HL-60/S4 (cell line): ENCODE data around the gene HSD3B2.
"Not testable (repeated sequence)": the region's sequence is repeated elsewhere in the genome, so short reads cannot be mapped to it uniquely, and the experiment has no call there.

Source experiments
- in situ Hi-C: fragments of 300-500 bp; cut with MboI; formaldehyde crosslinking; loops from 2 replicates; pipeline ENCODE4 v1.14.3; 2022; ENCODE audit warnings: low sequenced_read_pairs

HSD3B2 gene

DNA sequence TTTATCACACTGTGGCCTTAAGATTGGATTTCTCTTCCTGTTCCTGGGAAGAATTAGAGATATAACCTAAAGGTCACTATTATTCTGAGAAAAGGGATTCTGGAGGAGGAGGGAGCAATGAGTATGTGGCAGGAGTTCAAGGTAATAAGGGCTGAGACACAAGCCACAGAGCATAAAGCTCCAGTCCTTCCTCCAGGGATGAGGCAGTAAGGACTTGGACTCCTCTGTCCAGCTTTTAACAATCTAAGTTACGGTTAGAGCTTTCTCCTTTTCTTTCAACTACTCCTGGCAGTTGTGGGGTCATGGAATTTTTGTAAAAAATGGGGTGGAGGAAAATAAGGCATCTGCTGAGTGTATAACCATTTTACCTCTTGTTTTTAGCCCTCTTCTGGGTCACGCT lies at the start of gene HSD3B2:
Gene HSD3B2 (plus strand): TSS at position 201 of the 400 bp plus-strand sequence. CDS start 270 bp downstream, outside the sequence.
- in situ Hi-C loops = no loop called here

DNA sequence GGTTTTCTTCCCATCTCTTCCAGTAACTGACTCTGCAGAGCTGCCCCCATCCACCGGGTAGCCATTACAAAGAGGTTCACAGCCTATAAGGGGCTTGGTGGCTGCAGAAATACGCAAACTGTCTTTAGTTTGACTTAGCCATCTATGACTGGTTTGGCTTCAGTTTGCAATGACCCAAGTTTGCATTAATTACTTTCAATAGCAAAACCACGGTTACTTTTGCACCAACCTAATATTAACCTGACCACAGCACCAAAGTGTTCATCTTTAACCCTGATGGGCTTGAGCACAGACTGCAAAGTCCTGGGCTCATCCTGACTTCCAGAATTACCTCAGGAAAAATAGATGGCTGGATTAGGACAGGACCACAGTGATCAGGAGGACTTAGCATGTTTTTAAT lies 48.5 kb upstream of the HSD3B2 start:
- in situ Hi-C loops = no loop called here

DNA sequence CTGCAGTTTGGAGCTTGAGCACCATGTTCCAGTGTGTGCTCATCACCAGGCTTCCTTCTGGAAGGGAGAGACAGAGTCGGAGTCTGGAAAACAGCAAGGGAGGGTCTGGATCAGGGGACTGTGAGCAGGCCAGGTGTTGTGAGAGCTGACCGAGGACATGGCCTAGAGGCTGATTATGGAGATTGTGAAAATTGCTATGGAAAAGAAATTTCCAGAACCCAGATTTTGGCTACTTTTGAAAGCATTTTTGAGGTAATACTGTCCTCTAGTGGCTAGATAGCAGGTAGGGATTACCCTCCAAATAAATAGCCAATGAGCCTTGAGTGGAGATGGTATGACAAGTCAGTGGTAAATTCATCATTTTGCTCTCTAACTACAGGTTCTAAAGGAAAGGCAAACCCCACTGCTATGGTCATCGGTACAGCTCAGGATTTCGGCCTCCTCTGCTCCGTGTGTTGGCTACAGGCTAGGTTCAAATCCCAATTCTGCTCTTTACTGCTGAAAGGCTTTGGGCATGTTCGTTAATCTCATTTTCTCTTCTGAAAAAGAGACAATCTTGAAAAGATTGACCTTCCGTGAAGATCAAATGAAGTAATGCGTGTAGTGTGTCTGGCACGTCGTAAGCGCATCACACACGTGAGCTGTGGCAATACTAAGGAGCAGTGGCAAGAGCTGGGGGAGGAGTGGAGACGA lies 47.4 kb upstream of the HSD3B2 start:
- in situ Hi-C loops = no loop called here

DNA sequence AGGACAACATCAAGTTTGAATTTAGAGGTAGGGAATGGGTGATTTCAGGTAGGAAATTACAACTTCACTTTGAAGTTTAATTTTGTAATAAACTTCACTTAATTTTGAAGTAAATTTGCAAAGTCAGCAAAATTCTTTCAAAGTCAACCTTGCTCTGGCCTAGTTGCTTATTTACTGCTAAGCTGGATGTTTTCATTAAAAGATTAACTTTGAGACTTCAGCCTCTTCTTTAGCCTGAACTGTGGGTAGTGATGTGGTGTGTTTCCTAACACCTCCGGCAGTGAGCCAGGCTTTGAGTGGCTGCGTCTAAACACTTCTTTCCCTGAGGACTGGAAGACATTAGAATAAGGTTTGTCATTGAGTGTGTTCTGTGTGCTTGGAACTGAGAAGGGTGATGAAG lies 46.4 kb upstream of the HSD3B2 start, which contains the start of gene HAO2:
Gene HAO2 (plus strand): TSS at position 232 of the 400 bp plus-strand sequence. CDS start 12,301 bp downstream, outside the sequence.
- in situ Hi-C loops = no loop called here

DNA sequence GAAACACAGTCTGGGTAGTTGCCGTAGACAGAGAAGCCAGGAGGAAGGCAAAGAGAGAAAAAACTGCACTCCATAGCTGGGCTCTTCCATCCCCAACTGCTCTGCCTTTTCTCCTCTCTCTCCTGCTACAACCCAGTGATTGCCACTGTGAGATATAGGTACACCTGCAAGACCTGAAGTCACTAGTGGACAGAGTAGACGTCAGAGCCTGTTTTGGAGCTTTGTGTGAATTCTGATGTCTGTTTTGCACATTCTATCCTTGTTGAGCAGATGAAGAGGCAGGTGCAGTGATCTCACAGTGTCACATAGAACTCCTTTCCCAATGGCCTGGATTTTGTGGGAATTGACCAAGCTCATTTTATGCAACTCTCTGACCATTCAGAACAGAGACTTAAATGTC lies 44.2 kb upstream of the HSD3B2 start:
- in situ Hi-C loops = no loop called here

DNA sequence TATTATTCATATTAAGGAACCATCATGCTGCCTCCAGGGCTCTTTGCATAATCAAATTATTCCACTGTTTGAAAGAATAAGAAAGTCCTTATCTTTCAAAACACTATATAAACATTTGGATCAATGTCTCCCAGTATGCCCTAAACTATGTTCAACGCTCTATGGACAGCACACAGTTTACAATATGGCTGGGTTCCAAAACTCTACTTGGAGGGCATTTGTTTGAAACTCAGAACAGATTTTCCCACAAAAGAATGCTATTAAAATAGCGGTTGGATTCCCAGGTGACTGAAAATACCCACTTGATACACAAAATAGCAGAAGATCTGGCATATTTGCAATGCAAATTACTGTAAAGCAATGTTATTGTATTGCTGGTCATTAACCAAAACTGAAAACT lies 43.1 kb upstream of the HSD3B2 start:
- in situ Hi-C loops = no loop called here

DNA sequence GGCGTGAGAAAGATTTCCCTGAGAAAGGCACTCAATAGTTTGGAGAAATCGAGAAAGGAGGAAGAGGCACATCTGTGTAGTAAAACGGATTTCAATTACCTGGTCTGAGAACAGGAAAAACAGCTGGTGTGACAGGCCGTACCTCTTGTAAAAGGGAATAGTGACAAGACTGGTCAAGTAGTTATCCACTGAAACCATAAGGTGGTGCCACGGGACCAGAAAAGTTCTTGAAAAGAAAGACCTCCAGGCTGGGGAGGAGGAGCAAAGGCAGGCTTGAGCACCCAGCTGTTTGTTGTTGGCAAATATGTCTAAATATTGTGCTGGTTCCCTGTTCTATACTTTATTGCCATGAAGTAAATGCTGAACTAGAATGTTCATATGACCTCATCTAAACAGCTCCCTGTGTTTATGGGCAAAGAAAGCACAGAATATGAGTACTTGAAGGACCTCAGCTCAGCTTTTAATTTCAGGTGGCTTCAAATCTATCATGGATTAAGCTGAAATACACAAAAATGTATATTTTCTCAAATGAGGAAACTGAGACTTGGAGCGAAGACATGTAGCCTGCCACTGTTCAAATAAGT lies 42.4 kb upstream of the HSD3B2 start:
- in situ Hi-C loops = no loop called here

DNA sequence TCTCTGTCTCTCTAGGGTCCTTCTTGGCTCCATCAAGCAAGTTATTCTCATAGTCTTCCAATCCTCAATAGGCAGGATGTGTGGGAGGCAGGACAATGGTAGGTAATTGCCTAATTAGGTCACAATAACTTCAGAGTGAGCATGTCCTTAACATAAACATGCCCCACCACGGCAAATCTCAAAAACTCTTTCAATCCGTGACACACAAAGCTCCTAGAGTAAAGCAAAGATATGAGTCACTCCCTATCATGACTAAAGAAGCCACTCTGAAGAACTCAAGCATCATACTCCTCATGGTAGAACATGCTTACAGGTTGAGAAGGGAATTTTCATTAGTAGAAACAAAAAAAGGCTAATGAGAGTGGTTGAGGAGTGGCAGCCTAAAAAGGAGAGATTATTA lies 41.5 kb upstream of the HSD3B2 start:
- in situ Hi-C loops = no loop called here

DNA sequence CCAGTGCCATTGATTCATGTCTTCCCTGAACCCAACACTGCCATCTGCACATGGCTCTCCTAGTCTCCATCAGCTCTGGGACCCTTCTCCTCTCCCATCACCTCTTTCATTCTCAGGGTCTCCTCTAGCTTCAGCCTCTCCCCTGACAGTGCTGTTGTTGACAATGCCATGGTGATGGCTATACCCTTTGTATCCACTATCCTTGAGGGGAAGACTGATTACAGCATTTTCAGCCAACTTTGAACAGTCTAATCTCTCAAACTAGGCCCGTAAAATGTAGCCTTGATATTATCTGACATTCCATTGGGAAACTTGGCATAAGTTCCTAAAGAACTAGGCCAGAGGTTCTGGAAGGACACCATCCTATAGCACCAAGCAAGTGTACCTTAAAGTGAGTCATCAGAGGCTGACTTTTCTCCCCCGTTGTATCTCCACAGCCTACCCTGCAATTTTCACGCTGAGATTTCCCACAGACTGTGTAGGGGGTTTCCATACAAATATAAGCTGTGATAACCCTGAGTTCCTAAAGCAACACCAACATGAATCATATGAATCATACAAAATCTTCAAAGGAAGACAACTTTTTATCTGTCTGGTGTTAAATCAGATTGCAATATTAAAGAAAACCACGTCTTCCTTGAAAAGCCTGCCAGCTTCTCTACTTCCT lies 40.6 kb upstream of the HSD3B2 start:
- in situ Hi-C loops = no loop called here

DNA sequence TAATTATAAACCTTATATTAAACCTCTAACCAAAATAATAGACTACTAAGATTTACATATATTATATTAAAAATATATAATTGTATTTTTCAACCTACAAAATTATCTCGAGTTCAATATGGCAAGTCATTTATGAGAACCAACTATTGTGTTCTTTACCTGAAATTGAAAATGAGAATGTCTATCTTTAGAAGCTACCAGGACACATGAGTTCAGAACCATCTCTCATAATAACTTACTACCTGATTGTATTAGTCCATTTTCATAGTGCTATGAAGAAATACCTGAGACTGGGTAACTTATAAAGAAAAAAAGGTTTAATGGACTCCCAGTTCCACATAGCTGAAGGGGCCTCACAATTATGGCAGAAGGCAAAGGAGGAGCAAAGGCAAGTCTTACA lies 39.6 kb upstream of the HSD3B2 start:
- in situ Hi-C loops = no loop called here

DNA sequence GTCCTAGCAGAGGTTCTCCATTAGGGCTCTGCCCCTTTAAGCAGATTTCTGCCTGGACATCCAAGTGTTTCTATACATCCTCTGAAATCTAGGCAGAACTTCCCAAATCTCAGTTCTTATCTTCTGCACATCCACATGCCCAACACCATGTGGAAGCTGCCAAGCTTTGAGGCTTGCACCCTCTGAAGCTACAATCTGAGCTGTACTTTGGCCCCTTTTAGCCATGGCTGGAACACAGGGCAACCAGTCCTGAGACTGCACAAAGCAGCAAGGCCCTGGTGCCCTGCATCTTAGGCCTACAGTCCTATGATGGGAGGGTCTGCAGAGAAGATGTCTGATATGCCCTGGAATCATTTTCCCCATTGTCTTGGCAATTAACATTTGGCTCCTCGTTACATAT lies 38.4 kb upstream of the HSD3B2 start:
- in situ Hi-C loops = no loop called here

DNA sequence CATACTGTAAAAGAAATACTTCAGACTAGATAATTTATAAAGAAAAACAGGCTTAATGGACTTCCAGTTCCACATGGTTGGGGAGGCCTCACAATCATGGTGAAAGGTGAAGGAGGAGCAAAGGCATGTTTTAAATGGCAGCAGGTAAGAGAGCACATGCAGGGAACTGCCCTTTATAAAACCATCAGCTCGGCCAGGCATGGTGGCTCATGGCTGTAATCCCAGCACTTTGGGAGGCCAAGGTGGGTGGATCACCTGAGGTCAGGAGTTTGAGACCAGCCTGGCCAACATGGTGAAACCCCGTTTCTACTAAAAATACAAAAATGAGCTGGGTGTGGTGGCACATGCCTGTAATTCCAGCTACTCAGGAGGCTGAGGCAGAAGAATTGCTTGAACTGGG lies 37.4 kb upstream of the HSD3B2 start:
- in situ Hi-C loops = not testable (repeated sequence)

DNA sequence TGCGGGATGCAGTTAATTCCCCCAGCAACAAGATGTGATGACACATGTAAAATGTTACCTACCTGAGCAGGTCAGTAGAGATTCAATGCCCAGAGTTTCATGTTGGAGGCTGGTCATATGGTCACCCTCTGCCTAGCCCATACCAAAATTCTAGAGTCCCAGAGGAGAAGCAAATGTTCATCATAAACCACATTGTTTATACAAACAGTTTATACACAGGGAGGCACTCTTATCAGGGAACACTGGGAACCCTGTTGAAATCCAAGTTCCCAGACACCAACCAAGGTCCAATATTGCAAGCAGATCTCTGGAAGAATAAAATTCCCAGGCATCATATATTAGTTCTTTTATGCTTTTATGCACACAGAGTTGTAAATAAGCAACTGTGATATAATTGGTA lies 35.8 kb upstream of the HSD3B2 start:
- in situ Hi-C loops = no loop called here

DNA sequence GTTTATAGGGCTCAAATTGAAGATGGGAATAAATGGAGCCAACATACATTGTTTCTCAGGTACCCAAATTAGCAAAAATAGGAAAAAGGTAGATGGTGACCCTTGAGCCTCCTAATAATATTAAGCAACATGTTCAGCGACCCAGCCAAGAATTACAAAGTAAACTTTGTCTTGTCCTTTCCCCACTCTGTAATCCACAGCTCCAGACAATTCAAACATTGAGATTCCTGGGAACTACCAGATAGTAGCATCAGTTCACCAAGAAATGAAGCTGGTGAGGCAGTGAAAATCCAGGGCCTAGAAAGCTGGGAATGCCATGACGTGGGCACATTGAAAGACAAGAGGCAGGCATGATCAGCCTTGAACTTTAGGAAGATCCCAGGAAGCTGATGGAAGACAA lies 34.6 kb upstream of the HSD3B2 start:
- in situ Hi-C loops = no loop called here

DNA sequence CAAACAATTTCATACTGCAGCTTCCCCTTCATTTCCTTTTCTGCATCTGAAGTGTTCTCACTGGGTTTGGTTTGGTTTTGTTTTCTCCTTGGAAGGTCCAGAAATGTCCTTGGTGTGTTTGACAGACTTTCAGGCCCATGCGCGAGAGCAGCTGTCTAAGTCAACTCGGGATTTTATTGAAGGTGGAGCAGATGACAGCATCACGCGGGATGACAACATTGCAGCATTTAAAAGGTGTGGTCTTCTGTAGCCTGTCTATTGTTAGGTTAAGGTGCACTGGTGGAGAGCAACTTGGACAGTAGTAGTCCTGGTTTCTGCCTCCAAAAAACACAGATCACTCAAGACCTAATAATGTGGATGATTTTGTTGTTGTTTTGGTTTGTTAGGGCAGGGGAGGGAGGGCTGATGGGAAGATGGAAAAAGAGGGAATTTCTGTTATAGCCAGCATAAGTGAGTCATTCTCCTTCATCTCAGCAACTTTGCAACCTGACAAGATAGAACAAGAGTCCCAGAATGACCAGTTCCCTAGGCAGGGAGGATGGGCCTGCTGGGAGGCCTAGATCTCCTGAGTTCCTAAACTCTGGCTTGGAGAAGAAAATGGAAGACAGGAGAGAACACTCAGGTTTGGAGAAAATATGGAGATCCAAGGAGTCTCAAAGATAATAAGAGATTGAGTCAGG lies 33.8 kb upstream of the HSD3B2 start:
- in situ Hi-C loops = no loop called here

DNA sequence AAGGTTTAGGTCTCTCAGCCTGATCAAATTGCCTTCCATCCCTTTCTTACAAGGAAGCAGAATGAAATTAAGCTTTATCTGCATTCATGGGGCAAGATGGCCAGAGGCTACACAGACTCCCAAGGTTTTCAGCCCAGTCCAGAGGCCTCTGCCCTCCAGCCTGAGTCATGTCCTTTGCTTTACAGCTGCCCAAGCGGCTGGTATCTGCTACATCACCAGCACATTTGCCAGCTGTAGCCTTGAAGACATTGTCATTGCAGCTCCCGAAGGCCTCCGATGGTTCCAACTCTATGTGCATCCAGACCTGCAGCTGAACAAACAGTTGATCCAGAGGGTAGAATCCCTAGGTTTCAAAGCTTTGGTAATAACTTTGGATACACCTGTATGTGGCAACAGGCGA lies 30.4 kb upstream of the HSD3B2 start:
- in situ Hi-C loops = no loop called here

DNA sequence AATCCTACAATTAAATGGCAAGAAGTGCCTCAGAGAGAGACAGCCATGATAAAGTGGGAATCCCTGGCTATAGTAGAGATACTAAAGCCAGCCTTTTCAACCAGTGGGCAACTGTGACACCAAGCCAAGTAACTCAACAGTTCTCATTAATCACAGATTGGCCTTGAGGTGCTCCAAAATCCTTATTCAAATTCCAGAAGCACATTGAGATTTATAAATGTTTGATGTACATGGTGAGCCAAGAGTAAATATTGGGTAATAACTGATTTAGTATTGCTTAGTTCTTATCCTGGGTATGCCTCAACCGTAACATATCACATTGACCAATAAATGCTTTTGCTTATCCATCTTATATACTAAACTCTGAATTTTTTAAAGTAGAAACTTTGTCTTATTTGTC lies 29.3 kb upstream of the HSD3B2 start:
- in situ Hi-C loops = no loop called here

DNA sequence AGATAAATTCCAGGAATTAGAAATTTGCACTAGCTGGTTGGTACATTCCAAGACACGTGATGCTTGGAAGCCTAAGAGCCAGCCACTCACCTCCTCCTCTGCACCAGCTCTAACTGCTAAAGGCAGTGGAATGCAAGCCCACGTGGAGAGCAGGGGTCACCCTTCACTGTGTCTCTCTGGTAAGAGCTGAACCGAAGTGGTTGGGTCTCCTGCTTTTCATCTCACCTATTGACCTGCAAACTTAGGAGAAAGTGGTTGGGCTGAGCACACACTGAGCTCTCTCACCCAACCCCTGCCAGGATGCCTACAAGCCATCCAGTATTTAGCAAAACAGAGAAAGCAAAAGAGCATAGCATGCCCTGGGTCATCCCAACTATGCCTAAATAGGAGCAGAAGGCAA lies 27.1 kb upstream of the HSD3B2 start:
- in situ Hi-C loops = no loop called here

DNA sequence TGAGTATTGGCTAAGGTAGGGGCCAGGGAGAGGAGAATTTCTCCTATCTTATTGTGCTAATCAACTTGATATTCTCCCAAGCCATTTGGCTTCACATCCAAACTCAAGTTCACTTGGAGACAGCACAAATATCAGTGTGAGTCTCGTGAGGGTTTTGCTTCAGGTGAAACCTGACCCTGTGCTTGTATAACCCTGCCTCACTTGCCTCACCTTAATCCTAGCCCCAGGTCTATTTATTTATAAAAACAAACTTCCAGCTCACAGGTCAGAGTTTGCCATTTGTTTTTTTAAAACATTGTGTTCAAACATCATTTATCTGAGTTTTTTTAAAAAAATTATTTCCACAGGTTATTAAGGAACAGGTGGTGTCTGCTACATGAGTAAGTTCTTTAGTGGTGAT lies 26.5 kb upstream of the HSD3B2 start:
- in situ Hi-C loops = no loop called here

DNA sequence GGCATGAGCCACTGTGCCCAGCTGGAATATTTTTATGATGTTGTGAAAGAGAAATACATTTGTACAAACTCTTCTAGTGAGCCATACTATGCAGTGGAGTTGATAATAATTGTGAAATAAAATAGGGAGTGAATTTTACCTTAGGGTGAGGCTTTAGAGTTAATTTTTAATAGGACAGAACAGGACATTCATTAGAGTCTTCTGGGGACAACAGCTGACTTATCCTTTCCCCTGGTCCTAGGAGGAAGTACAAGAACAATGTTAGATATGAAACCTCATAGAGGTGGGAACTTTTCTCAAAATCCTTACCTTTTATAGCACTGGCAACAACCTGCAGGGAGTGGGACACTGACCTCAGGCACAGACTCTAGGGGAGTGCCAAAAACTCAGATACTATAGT lies 24.4 kb upstream of the HSD3B2 start:
- in situ Hi-C loops = no loop called here

DNA sequence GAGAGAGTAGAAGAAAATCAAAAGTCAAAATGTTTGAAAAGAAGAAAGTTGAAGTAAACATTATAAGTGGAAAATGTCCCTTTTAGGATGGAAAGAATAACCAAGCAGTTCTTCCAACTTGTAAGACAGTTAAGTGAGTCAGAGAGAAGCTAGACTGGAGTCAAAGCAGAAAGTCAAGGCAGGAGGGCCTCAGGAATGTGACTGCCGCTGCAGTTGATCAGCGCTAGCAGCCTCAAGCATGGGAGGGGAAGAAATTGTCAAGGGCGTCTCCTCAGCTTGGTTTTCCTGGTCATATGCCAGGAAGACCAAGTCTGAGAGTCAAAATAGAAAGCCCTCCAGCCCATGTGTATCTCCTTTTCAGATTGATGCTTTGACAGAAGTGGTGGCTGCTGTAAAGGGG lies 23.2 kb upstream of the HSD3B2 start:
- in situ Hi-C loops = no loop called here

DNA sequence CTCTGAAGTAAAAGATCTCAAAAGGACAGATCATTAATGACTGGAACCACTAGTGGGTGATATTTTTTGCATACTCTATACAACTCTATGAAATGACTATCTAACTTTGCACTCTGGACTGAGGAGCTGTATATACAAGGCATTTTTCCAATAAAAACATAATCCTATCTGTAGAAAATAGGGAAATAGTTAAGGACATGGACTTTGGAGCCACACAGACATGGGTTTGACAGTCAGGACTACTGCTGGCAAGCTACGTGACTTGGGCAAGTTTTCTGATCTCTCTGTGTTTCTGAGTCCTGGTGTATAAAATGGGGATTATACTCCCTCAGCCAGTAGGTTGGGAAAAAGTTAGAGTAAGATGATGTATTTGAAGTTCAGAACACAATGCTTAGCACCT lies 20.9 kb upstream of the HSD3B2 start:
- in situ Hi-C loops = no loop called here
